Mucosa of stomach (tissue), 1 donor: ENCODE results near the gene CCDC107.

ENCODE experiments used
- H3K27me3 ChIP-seq: one replicate; pipeline ENCODE4 v1.7.0; 2013; ENCODE audit warnings: mild to moderate bottlenecking, low read length; ENCODE audit not compliant: control insufficient read depth, insufficient read depth
- H3K36me3 ChIP-seq: one replicate; pipeline ENCODE4 v1.7.0; 2013; ENCODE audit warnings: low read length; ENCODE audit not compliant: control insufficient read depth, insufficient read depth
- H3K4me1 ChIP-seq: one replicate; pipeline ENCODE4 v1.7.0; 2013; ENCODE audit warnings: mild to moderate bottlenecking, low read length; ENCODE audit not compliant: control insufficient read depth, insufficient read depth
- H3K4me3 ChIP-seq: one replicate; pipeline ENCODE4 v1.7.0; 2013; ENCODE audit warnings: low read length
- H3K9ac ChIP-seq: one replicate; pipeline ENCODE4 v1.7.0; 2013; ENCODE audit warnings: mild to moderate bottlenecking, low read length, moderate library complexity
- H3K9me3 ChIP-seq: one replicate; pipeline ENCODE4 v1.7.0; 2013; ENCODE audit warnings: mild to moderate bottlenecking, low read length, moderate library complexity; ENCODE audit not compliant: control insufficient read depth
- donor health status: Pancreatic carcinoma.

The CCDC107 gene

DNA sequence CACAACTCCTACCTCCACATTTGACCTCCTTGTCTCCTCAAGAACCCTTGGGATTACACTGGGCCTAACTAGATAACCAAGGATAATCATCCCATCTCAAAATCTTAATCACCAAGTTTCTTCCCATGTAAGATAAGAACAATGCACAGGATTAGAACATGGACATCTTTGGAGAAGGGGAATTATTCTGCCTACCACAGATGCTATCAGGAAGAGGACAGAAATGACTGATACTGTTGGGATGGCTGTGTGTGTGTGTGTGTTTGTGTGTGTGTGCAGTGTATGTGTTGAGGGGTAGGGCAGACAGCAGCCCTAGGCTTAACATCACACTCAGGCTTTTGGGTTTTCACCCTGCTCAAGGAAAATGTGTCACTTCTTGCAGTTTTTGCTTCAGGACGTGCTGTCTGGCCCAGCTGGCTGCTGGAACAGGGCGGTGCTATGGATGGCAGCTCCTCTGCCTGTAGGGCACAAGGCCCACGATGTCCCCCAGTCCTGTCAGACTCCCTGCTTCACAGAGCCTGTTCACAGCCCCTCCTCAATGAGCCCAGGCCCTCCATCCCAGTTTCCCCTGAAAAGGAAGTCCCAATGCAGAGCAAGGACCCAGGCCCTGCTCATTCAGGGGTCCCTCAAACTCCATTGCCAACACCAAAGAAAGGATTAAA is 23.4 kb downstream of the CCDC107 start:
- Histone ChIP-seq H3K36me3 (peaks cover 3% of the 10 kb centered on the region), H3K9me3 (no peaks in the 10 kb centered on the region), H3K9ac (no peak overlapping the region), H3K4me1 (peaks cover 13% of the 10 kb centered on the region), H3K4me3 (no peak overlapping the region), H3K27me3 (no peaks in the 10 kb centered on the region)

DNA sequence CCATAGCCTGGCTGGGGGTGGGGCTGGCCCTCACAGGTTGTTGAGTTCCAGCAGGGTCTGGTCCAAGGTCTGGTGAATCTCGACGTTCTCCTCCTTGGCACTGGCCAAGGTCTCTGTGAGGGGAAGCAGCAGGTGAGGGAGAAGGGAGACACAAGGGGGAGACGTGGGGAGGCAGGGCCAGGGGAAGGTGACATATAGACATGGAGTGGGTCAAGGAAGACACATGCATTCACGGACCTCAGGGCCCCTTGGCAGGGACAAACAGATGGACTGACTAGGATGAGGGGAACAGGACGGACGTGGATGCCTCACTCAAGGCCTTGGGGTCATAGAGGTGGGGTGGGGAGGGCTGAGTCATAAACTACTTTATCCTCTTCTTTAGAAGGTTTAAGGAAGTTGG is 24.0 kb downstream of the CCDC107 start:
- peaks cover 3% of the 10 kb centered on the region for H3K36me3 ChIP-seq
- H3K9me3 ChIP-seq, result no peaks in the 10 kb centered on the region
- H3K9ac ChIP-seq, result no peak overlapping the region
- no peak overlapping the region for H3K4me3 ChIP-seq
- peaks cover 12% of the 10 kb centered on the region for H3K4me1 ChIP-seq
- no peaks in the 10 kb centered on the region for H3K27me3 ChIP-seq

DNA sequence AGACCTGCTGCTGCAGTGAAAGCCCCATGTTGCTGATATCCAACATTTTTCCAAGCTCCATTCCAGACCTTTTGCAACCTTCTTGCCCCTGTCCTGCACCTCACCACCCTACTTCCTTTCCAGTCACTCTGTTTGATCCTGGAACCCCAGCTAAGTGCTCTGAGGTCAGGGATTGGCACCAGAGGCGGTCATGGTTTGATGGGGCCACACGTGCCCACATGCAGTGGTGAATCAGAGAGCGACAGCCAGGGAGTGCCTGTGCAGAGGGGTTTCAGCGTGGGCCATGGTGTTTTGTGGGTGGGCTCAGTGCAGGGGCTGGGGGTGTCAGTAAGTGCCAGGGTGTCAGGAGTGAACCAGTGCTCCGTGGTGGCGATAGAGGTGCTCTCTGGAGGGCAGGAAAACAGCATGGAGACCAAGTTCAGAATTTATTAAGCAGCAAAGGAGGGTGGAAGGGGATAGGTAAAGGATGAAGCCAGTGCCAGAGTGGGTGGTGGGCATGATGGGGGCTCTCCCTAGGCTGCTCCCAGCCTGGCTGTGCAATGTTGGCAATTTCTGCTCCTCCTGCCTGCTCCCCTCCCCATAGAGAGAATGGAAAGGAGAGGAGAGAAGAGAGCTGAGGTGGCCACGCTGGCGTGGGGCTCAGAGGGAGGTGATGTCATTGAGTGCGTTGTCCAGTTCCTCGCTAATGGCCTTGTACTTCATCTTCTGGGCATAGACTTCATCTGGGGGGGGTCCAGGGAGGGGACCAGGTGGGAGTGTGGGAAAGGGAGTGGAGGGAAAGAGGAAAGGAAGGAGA is 24.6 kb downstream of the CCDC107 start:
- Histone ChIP-seq H3K9ac (no peak overlapping the region), H3K36me3 (peaks cover 3% of the 10 kb centered on the region), H3K4me3 (no peak overlapping the region), H3K27me3 (no peaks in the 10 kb centered on the region), H3K4me1 (peaks cover 12% of the 10 kb centered on the region), H3K9me3 (no peaks in the 10 kb centered on the region)

DNA sequence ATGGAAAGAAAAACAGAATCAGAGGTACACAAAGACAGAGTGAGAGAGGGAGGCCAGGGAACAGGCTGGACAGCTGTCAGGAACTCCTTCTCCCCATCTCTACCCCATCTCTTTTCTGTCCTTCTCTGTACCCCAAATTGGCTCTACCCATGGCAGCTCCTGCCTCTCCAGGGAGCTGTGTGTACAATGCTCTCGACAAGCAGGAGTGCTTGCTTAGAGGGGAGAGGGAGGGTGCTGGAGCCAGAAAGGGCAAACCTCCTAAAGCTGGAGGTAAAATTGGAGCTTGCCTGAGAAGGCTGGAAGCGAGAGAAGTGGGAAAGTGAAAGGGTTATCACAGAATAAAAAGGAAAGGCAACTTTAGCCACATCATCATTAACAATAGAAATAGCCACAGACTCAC is 25.2 kb downstream of the CCDC107 start:
- Histone ChIP-seq H3K4me1 (peaks cover 12% of the 10 kb centered on the region), H3K9ac (no peak overlapping the region), H3K36me3 (peaks cover 3% of the 10 kb centered on the region)

DNA sequence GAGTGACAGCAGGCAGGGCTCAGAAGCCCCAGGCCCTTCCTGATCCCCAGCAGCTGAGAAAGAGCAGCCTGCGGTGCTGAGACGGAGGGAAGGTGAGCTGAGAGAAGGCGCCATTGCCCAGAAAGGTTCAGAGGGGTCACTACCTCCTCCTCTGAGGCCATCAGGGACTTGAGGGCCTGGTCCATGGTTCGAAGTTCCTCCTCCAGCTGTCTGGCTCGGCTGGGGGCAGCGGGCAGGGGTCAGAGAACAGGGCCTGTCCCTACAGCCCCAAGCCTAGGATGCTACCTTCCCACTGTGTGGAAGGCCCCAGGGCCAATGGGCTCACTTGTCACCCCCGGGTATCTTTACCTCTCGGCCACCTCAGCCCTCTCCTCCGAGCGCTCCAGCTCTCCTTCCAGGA is 26.8 kb downstream of the CCDC107 start:
- Histone ChIP-seq H3K9me3 (no peaks in the 10 kb centered on the region), H3K4me1 (peaks cover 22% of the 10 kb centered on the region), H3K4me3 (no peak overlapping the region), H3K36me3 (peaks cover 3% of the 10 kb centered on the region), H3K9ac (no peak overlapping the region), H3K27me3 (no peaks in the 10 kb centered on the region)

More for the DNA sequence above, 25.2 kb downstream of the CCDC107 start:
- no peaks in the 10 kb centered on the region for H3K27me3 ChIP-seq
- H3K4me3 ChIP-seq, result no peak overlapping the region
- no peaks in the 10 kb centered on the region for H3K9me3 ChIP-seq

DNA sequence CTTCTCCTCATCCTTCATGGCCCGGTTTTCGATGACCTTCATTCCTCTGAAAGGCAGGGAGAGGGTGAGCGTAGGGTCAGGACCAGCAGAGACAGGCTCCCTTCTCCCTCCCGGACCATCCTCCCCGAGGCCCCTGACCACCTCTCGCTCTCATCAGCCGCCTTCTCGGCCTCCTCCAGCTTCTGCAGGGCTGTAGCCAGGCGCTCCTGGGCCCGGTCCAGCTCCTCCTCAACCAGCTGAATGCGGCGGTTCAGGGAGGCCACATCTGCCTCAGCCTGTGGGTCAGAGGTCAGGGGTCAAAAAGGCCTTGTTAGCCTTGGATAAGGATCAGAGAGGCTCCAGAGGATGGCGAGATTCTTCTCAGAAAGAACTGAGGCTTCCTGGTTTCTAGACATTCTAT is 27.4 kb downstream of the CCDC107 start:
- Histone ChIP-seq H3K27me3 (no peaks in the 10 kb centered on the region), H3K36me3 (peaks cover 3% of the 10 kb centered on the region), H3K4me1 (peaks cover 19% of the 10 kb centered on the region), H3K9me3 (no peaks in the 10 kb centered on the region), H3K9ac (no peak overlapping the region), H3K4me3 (no peak overlapping the region)

- Histone ChIP-seq H3K9ac (no peak overlapping the region), H3K9me3 (no peaks in the 10 kb centered on the region), H3K4me3 (no peak overlapping the region), H3K27me3 (no peaks in the 10 kb centered on the region), H3K4me1 (peaks cover 19% of the 10 kb centered on the region), H3K36me3 (peaks cover 1% of the 10 kb centered on the region)
Observed at GRCh38 chr9:35686222-35687203, 28.4 kb downstream of the CCDC107 start.

DNA sequence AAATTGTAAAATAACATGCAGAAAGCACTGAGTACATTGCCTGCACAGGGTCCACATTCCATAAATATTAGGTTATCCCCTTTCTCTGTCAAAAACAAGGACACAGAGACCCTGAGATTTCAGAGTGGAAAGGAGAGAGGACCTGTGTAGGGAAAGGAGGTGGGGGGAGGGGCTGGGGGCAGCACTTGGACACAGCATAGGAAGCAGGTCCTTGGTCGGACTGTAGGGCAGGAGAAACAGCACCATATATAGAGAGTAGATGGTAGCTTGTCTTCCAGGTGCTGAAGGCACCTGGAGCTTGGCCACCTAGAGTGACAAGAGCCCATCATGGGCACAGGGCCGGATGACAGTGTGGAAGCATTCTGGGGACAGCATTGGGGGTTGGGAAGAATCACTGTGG is 29.2 kb downstream of the CCDC107 start:
- Histone ChIP-seq H3K4me3 (no peak overlapping the region), H3K36me3 (no peaks in the 10 kb centered on the region), H3K9me3 (no peaks in the 10 kb centered on the region), H3K4me1 (peaks cover 21% of the 10 kb centered on the region), H3K27me3 (no peaks in the 10 kb centered on the region), H3K9ac (no peak overlapping the region)

- Histone ChIP-seq H3K4me1 (peaks cover 21% of the 10 kb centered on the region), H3K4me3 (no peak overlapping the region), H3K27me3 (no peaks in the 10 kb centered on the region), H3K9me3 (no peaks in the 10 kb centered on the region), H3K9ac (no peak overlapping the region), H3K36me3 (no peaks in the 10 kb centered on the region)
Observed at GRCh38 chr9:35687972-35688557, 30.0 kb downstream of the CCDC107 start.

GRCh38 chr9:35688558-35689541 is 30.8 kb downstream of the CCDC107 start:
- peaks cover 21% of the 10 kb centered on the region for H3K4me1 ChIP-seq
- no peaks in the 10 kb centered on the region for H3K9me3 ChIP-seq
- no peaks in the 10 kb centered on the region for H3K27me3 ChIP-seq
- no peaks in the 10 kb centered on the region for H3K36me3 ChIP-seq
- no peak overlapping the region for H3K4me3 ChIP-seq
- peak overlapping the region; percentile 87 for H3K9ac ChIP-seq
